ENCODE measurements around the gene GGT5.

Gene GGT5

DNA sequence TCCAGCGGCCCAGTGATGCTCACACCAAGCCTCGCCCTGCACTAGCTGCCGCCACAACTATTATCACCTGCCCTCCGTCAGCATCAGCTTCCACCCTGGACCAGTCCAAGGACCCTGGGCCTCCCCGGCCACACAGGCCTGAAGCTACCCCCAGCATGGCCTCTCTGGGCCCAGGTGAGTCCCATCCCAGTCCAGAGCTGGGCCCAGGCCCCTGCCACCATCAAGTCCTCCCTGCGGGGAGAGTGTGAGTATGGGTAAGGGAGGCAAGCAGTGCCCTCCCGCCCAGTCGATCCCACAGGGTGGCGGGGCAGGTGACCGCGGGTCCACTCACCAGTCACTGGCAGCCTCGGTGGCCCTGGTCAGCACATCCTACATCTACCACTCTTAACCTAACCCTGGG, 73.1 kb downstream of the GGT5 start:
- Histone ChIP-seq H3K36me3 (peaks cover 58 to 99% (median 93%) of the 10 kb centered on the region in 11 experiments), H4K20me1 (peaks cover 0 to 98% (median 71%) of the 10 kb centered on the region in 11 experiments; a peak in 18 of 22 replicates)
- no peak for TF ChIP-seq Cebpa-rat (IDR thresholded peaks at IDR 0.05)

DNA sequence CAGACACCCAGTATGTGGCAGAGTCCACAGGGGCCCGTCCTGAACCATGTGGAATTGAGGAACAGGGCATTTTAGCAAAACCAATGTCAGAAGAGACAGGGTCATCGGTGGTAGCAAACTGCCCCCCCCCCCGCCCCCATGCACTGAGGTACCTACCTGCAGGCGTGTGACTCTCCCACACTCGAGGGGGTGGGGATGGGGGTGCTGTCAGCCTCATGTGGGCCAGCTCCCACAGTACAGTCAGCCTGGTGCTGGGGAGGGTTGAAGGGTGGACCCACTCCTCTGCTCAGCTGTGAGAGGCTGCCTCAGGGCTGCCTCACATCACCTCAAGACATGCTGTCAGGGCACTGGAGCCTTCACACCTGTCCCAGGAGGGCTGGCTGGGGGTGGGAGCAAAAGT, 74.2 kb downstream of the GGT5 start:
- H3K4me3 ChIP-seq, result no peak overlapping the region
- peaks cover 0 to 10% (median 0%) of the 10 kb centered on the region in 10 experiments; a peak in 4 of 20 replicates for H3K4me1 ChIP-seq
- no peaks in the 10 kb centered on the region for H3K9me3 ChIP-seq (replicated peaks in 1 of 11)
- H3K4me2 ChIP-seq, result no peak overlapping the region
- H4K20me1 ChIP-seq, result peaks cover 0 to 97% (median 66%) of the 10 kb centered on the region in 11 experiments; a peak in 18 of 22 replicates
- no peak overlapping the region for H3K27ac ChIP-seq
- H3K27me3 ChIP-seq, result no peaks in the 10 kb centered on the region
- peaks cover 60 to 99% (median 93%) of the 10 kb centered on the region in 11 experiments for H3K36me3 ChIP-seq
- no peak for TF ChIP-seq Cebpa-rat (IDR thresholded peaks at IDR 0.05)
- H3K9ac ChIP-seq, result peak overlapping the region in 1 of 11 experiments; percentile 0; a peak in 1 of 22 replicates

More for the DNA sequence above, 73.1 kb downstream of the GGT5 start:
- Histone ChIP-seq H3K4me1 (peaks cover 0 to 10% (median 0%) of the 10 kb centered on the region in 10 experiments; a peak in 5 of 20 replicates), H3K4me3 (no peak overlapping the region), H3K27me3 (no peaks in the 10 kb centered on the region), H3K4me2 (no peak overlapping the region), H3K9ac (0 out of 22 replicates have a peak overlapping the region, but pooled peaks of 1 of the 11 experiments have one; percentile 36), H3K27ac (peak overlapping the region in 1 of 11 experiments; percentile 9; a peak in 1 of 22 replicates), H3K9me3 (replicated peaks in 1 of 11) (no peaks in the 10 kb centered on the region)

DNA sequence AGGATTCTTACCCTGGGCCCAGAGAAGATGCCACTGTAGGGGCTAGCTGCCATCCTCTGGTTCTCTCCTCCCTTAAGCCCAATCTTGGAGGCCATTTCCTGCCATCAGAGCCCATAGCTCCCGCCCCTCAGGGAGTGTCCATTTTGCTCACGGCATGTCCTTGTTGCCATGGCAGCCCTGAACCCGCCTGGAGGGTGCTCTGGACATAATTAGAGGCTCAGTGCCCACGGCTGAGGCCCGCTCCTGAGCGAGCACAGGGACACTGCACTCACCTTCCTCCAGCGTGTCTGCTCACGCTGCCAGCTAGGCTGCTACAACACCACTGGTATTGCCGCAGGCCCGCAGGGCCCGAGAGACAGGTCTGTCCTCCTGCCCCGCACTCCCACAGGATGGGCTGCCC, 74.7 kb downstream of the GGT5 start:
- no peaks in the 10 kb centered on the region for H3K27me3 ChIP-seq
- H3K4me2 ChIP-seq, result no peak overlapping the region
- peaks cover 0 to 10% (median 0%) of the 10 kb centered on the region in 10 experiments; a peak in 4 of 20 replicates for H3K4me1 ChIP-seq
- peak overlapping the region in 1 of 11 experiments; percentile 22; a peak in 2 of 22 replicates for H3K27ac ChIP-seq
- H3K9me3 ChIP-seq (replicated peaks in 1 of 11), result no peaks in the 10 kb centered on the region
- H3K36me3 ChIP-seq, result peaks cover 64 to 99% (median 94%) of the 10 kb centered on the region in 11 experiments
- TF ChIP-seq Cebpa-rat (IDR thresholded peaks at IDR 0.05), result no peak
- peak overlapping the region in 1 of 11 experiments; percentile 15; a peak in 1 of 22 replicates for H3K9ac ChIP-seq
- no peak overlapping the region for H3K4me3 ChIP-seq
- H4K20me1 ChIP-seq, result peaks cover 0 to 97% (median 66%) of the 10 kb centered on the region in 11 experiments; a peak in 17 of 22 replicates

All from BLaER1 treated with 17β-estradiol and CSF1 and Interleukin-3, amounts not matched to agents 10 nM and 100 nM (cell line).